AG08396 (cell line): ENCODE results near the gene XCR1.
"Not testable (repeated sequence)": the region's sequence is repeated elsewhere in the genome, so short reads cannot be mapped to it uniquely, and the experiment has no call there.

ENCODE experiments used
- DNase-seq: peaks from one replicate; pipeline ENCODE4 v3.0.0; 2012; ENCODE audit warnings: low spot score, mixed read lengths

Gene XCR1

GRCh38 chr3:46006238-46007032, 20.8 kb downstream of the XCR1 start:
- DNase-seq, result peak; percentile 45

- not testable (repeated sequence) for DNase-seq
These were observed 23.6 kb downstream of the XCR1 start for GRCh38 chr3:46003706-46004105.

- DNase-seq, result no peak
These were observed 26.1 kb downstream of the XCR1 start for GRCh38 chr3:46001178-46001577.

GRCh38 chr3:45997942-45998341, 29.3 kb downstream of the XCR1 start:
- no peak for DNase-seq

GRCh38 chr3:45997499-45997898, 29.8 kb downstream of the XCR1 start:
- DNase-seq, result not testable (repeated sequence)

GRCh38 chr3:45995236-45996192, 31.8 kb downstream of the XCR1 start, which contains the start of gene FYCO1:
Gene FYCO1 (minus strand): TSS chr3:45995824. CDS start chr3:45984910, 10,914 bp downstream.
- DNase-seq, result peak; percentile 93

- DNase-seq, result no peak
These were observed 32.7 kb downstream of the XCR1 start for GRCh38 chr3:45994419-45995235.

- DNase-seq, result no peak
These were observed 33.8 kb downstream of the XCR1 start for GRCh38 chr3:45993421-45994027.

GRCh38 chr3:45992821-45993221, 34.5 kb downstream of the XCR1 start:
- peak; percentile 44 for DNase-seq

GRCh38 chr3:45992133-45992729, 35.1 kb downstream of the XCR1 start:
- DNase-seq, result no peak

- DNase-seq, result no peak
These were observed 35.9 kb downstream of the XCR1 start for GRCh38 chr3:45991341-45991740.

- no peak for DNase-seq
These were observed 37.1 kb downstream of the XCR1 start for GRCh38 chr3:45990181-45990580.

- DNase-seq, result peak; percentile 59
These were observed 38.5 kb downstream of the XCR1 start for GRCh38 chr3:45988804-45989203.

- DNase-seq, result no peak
These were observed 38.9 kb downstream of the XCR1 start for GRCh38 chr3:45988362-45988761.

GRCh38 chr3:45987368-45988291, 39.7 kb downstream of the XCR1 start:
- DNase-seq, result peak; percentile 37

- peak; percentile 82 for DNase-seq
These were observed 40.8 kb downstream of the XCR1 start for GRCh38 chr3:45986303-45986982.

GRCh38 chr3:45985532-45986302, 41.6 kb downstream of the XCR1 start:
- peak; percentile 42 for DNase-seq
